GM21717 (cell line): ENCODE data around the gene BSPRY.
A peak's percentile ranks its signal among the peaks of the same experiment; 100 is the strongest.
"Not testable (repeated sequence)": the region's sequence is repeated elsewhere in the genome, so short reads cannot be mapped to it uniquely, and the experiment has no call there.

Source experiments
- ATAC-seq: cut with Tn5 transposase; IDR thresholded peaks from one replicate; pipeline ENCODE4 v1.9.1; 2021; ENCODE audit warnings: mild to moderate bottlenecking, moderate library complexity; ENCODE audit not compliant: unreplicated experiment

The BSPRY gene

GRCh38 chr9:113368982-113369854, 19.9 kb downstream of the BSPRY start:
- ATAC-seq: no peak

- ATAC-seq: no peak
These were observed 20.5 kb downstream of the BSPRY start for GRCh38 chr9:113369855-113370140.

GRCh38 chr9:113370806-113371325, 21.5 kb downstream of the BSPRY start:
- ATAC-seq: no peak

- no peak for ATAC-seq
These were observed 22.7 kb downstream of the BSPRY start for GRCh38 chr9:113372059-113372458.

GRCh38 chr9:113373256-113373655, 23.9 kb downstream of the BSPRY start:
- ATAC-seq: no peak

- ATAC-seq: no peak
These were observed 24.5 kb downstream of the BSPRY start for GRCh38 chr9:113373676-113374392.

- no peak for ATAC-seq
These were observed 26.0 kb downstream of the BSPRY start for GRCh38 chr9:113375057-113376023.

GRCh38 chr9:113376634-113377567, 27.6 kb downstream of the BSPRY start, which contains the start of gene HDHD3:
HDHD3 (minus strand) TSS chr9:113376986; CDS start chr9:113374354, 2,632 bp downstream.
- ATAC-seq: peak; percentile 75

- ATAC-seq: not testable (repeated sequence)
These were observed 29.9 kb downstream of the BSPRY start for GRCh38 chr9:113379094-113379828.

GRCh38 chr9:113379829-113380210, 30.5 kb downstream of the BSPRY start:
- ATAC-seq: not testable (repeated sequence)

- peak; percentile 44 for ATAC-seq
These were observed 31.6 kb downstream of the BSPRY start for GRCh38 chr9:113380869-113381378.

- not testable (repeated sequence) for ATAC-seq
These were observed 32.1 kb downstream of the BSPRY start for GRCh38 chr9:113381441-113381840.

GRCh38 chr9:113381909-113382411, 32.6 kb downstream of the BSPRY start:
- no peak for ATAC-seq

- ATAC-seq: no peak
These were observed 37.4 kb downstream of the BSPRY start for GRCh38 chr9:113386571-113387393.

GRCh38 chr9:113387560-113388230, 38.4 kb downstream of the BSPRY start:
- no peak for ATAC-seq

- ATAC-seq: no peak
These were observed 39.5 kb downstream of the BSPRY start for GRCh38 chr9:113388833-113389232.

- no peak for ATAC-seq
These were observed 40.1 kb downstream of the BSPRY start for GRCh38 chr9:113389451-113389850.
